GM03348 (cell line): ENCODE data around the gene KAZN.
A peak's percentile ranks its signal among the peaks of the same experiment; 100 is the strongest.

Experiments
- DNase-seq: peaks from one replicate; pipeline ENCODE4 v3.0.0; 2012; ENCODE audit warnings: low spot score

KAZN gene

GRCh38 chr1:14853518-14853917 is 255.0 kb downstream of the KAZN start:
- no peak for DNase-seq

GRCh38 chr1:14855268-14855667 is 256.8 kb downstream of the KAZN start:
- DNase-seq = no peak

- no peak for DNase-seq
Measured at GRCh38 chr1:14855801-14856200, 257.3 kb downstream of the KAZN start.

GRCh38 chr1:14857436-14858195 is 259.1 kb downstream of the KAZN start:
- no peak for DNase-seq

GRCh38 chr1:14862114-14862771 is 263.8 kb downstream of the KAZN start:
- no peak for DNase-seq

GRCh38 chr1:14865106-14865505 is 266.6 kb downstream of the KAZN start:
- no peak for DNase-seq

- no peak for DNase-seq
Measured at GRCh38 chr1:14866911-14867612, 268.6 kb downstream of the KAZN start.

- peak; percentile 21 for DNase-seq
Measured at GRCh38 chr1:14869187-14869586, 270.7 kb downstream of the KAZN start.

GRCh38 chr1:14871218-14871970 is 272.9 kb downstream of the KAZN start:
- no peak for DNase-seq

- DNase-seq = no peak
Measured at GRCh38 chr1:14872762-14873161, 274.3 kb downstream of the KAZN start.

- DNase-seq = no peak
Measured at GRCh38 chr1:14873677-14874076, 275.2 kb downstream of the KAZN start.

GRCh38 chr1:14875524-14876509 is 277.3 kb downstream of the KAZN start:
- DNase-seq = no peak

- no peak for DNase-seq
Measured at GRCh38 chr1:14876747-14877146, 278.3 kb downstream of the KAZN start.

GRCh38 chr1:14877224-14877623 is 278.7 kb downstream of the KAZN start:
- DNase-seq = no peak

GRCh38 chr1:14878124-14878523 is 279.6 kb downstream of the KAZN start:
- no peak for DNase-seq

GRCh38 chr1:14878951-14879350 is 280.5 kb downstream of the KAZN start:
- no peak for DNase-seq

GRCh38 chr1:14880456-14881316 is 282.2 kb downstream of the KAZN start:
- DNase-seq = peak; percentile 79

- DNase-seq = no peak
Measured at GRCh38 chr1:14881775-14882672, 283.5 kb downstream of the KAZN start.

- DNase-seq = no peak
Measured at GRCh38 chr1:14884614-14885175, 286.2 kb downstream of the KAZN start.
